Loucy (cell line): Measurements from ENCODE around the gene CCDC40.

ENCODE experiments used
- H2AFZ ChIP-seq: fragments of 200-600 bp; sonication (generic); 2 replicates; pipeline ENCODE4 v1.6.0; 2016; ENCODE audit warnings: antibody characterized with exemption, mild to moderate bottlenecking, low read length, moderate library complexity
- H3F3A ChIP-seq: fragments of 200-600 bp; 2 replicates; pipeline ENCODE4 v1.6.0; 2016; ENCODE audit warnings: antibody characterized with exemption, low read depth, mild to moderate bottlenecking
- H3K27me3 ChIP-seq: fragments of 200-600 bp; sonication (generic); 2 replicates; pipeline ENCODE4 v1.6.1; 2014; ENCODE audit warnings: low read length, mild to moderate bottlenecking; ENCODE audit not compliant: insufficient read depth, poor library complexity, severe bottlenecking
- H3K36me3 ChIP-seq: fragments of 200-600 bp; sonication (generic); 2 replicates; pipeline ENCODE4 v1.6.1; 2016; ENCODE audit warnings: low read length; ENCODE audit not compliant: insufficient read depth
- H3K4me1 ChIP-seq: fragments of 200-600 bp; sonication (generic); 2 replicates; pipeline ENCODE4 v1.5.1; 2014; ENCODE audit warnings: low read length, mild to moderate bottlenecking; ENCODE audit not compliant: insufficient read depth, poor library complexity, severe bottlenecking
- H3K4me2 ChIP-seq: fragments of 200-600 bp; sonication (generic); 2 replicates; pipeline ENCODE4 v1.6.0; 2014; ENCODE audit warnings: antibody characterized with exemption, low read length, low read depth, mild to moderate bottlenecking; ENCODE audit not compliant: poor library complexity, severe bottlenecking
- H3K4me3 ChIP-seq: fragments of 200-600 bp; sonication (generic); 2 replicates; pipeline ENCODE4 v1.5.1; 2014; ENCODE audit warnings: low read length, mild to moderate bottlenecking, mixed read lengths; ENCODE audit not compliant: poor library complexity, severe bottlenecking
- H3K79me2 ChIP-seq: fragments of 200-600 bp; sonication (generic); 2 replicates; pipeline ENCODE4 v1.6.1; 2014; ENCODE audit warnings: low read length; ENCODE audit not compliant: insufficient read depth
- H3K9ac ChIP-seq: fragments of 200-600 bp; sonication (generic); 2 replicates; pipeline ENCODE4 v1.6.0; 2014; ENCODE audit warnings: mild to moderate bottlenecking, low read depth, low read length, moderate library complexity; ENCODE audit not compliant: poor library complexity, severe bottlenecking
- H3K9me2 ChIP-seq: fragments of 200-600 bp; sonication (generic); replicated peaks from 2 replicates; pipeline ENCODE4 v1.6.1; 2016; ENCODE audit warnings: low read depth, low read length, mixed read lengths
- H3K9me3 ChIP-seq: fragments of 200-600 bp; sonication (generic); 2 replicates; pipeline ENCODE4 v1.6.1; 2014; ENCODE audit warnings: mild to moderate bottlenecking, antibody characterized with exemption, low read length, low read depth; ENCODE audit not compliant: insufficient read depth
- H4K20me1 ChIP-seq: fragments of 200-600 bp; sonication (generic); 2 replicates; pipeline ENCODE4 v1.6.0; 2014; ENCODE audit warnings: antibody characterized with exemption, low read length, mild to moderate bottlenecking; ENCODE audit not compliant: insufficient read depth, poor library complexity, severe bottlenecking
- EZH2phosphoT487 ChIP-seq: fragments of 200-600 bp; IDR thresholded peaks from 2 replicates; pipeline ENCODE4 v1.6.1; 2018; ENCODE audit warnings: antibody characterized with exemption, mild to moderate bottlenecking, moderate library complexity, borderline replicate concordance
- TF ChIP-seq, protein P1 (sequence below): fragments of 200-600 bp; sonication (generic); conservative IDR thresholded peaks from 2 replicates; pipeline ENCODE4 v1.5.1; 2014; ENCODE audit warnings: mild to moderate bottlenecking, antibody characterized with exemption, low read length

Gene CCDC40

DNA sequence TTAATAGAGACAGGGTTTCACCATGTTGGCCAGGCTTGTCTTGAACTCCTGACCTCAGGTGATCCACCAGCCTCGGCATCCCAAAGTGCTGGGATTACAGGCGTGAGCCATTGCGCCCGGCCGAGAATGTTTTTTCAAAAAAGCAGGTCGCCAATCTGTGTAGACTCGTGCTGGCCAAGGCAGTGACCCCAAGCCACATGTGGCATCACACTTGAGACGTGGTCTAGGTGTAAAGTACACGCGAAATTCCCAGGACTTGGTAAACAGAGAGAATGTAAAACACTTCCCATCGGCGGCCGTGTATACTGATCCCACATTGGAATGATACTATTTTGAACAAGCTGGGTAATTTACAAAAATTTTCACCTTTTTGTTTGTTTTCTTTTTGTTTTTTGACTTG lies 41.8 kb upstream of the CCDC40 start:
- no peak overlapping the region for H3K9ac ChIP-seq
- no peaks in the 10 kb centered on the region for H3K27me3 ChIP-seq
- no peaks in the 10 kb centered on the region for H3K9me2 ChIP-seq
- no peaks in the 10 kb centered on the region for H4K20me1 ChIP-seq
- no peak overlapping the region for H3K4me2 ChIP-seq
- no peaks in the 10 kb centered on the region for H3K36me3 ChIP-seq
- H3K79me2 ChIP-seq: no peaks in the 10 kb centered on the region; the same call in 1 of the 2 replicates
- TF ChIP-seq EZH2phosphoT487: no peak
- TF ChIP-seq, protein P1, sequence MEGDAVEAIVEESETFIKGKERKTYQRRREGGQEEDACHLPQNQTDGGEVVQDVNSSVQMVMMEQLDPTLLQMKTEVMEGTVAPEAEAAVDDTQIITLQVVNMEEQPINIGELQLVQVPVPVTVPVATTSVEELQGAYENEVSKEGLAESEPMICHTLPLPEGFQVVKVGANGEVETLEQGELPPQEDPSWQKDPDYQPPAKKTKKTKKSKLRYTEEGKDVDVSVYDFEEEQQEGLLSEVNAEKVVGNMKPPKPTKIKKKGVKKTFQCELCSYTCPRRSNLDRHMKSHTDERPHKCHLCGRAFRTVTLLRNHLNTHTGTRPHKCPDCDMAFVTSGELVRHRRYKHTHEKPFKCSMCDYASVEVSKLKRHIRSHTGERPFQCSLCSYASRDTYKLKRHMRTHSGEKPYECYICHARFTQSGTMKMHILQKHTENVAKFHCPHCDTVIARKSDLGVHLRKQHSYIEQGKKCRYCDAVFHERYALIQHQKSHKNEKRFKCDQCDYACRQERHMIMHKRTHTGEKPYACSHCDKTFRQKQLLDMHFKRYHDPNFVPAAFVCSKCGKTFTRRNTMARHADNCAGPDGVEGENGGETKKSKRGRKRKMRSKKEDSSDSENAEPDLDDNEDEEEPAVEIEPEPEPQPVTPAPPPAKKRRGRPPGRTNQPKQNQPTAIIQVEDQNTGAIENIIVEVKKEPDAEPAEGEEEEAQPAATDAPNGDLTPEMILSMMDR: no peak
- H3K4me1 ChIP-seq: peaks cover 57% of the 10 kb centered on the region
- peaks cover 17% of the 10 kb centered on the region for H3F3A ChIP-seq
- H2AFZ ChIP-seq: no peak overlapping the region
- H3K9me3 ChIP-seq: no peaks in the 10 kb centered on the region
- H3K4me3 ChIP-seq: no peak overlapping the region

DNA sequence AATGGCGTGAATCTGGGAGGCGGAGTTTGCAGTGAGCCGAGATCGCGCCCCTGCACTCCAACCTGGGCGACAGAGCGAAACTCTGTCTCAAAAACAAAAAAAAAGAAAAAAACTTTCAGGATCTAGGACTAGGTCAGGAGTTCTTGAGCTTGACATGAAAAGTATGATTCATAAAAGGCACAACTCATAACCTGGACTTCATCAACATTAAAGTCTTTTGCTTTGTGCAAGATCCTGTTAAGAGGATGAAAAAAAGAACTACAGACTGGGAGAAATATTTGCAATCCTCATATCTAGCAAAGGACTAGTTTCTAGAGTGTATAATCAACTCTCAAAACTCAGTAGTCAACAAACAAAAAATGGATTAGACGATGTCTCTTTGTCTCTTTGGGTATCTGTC lies 40.7 kb upstream of the CCDC40 start:
- H3K36me3 ChIP-seq: no peaks in the 10 kb centered on the region

DNA sequence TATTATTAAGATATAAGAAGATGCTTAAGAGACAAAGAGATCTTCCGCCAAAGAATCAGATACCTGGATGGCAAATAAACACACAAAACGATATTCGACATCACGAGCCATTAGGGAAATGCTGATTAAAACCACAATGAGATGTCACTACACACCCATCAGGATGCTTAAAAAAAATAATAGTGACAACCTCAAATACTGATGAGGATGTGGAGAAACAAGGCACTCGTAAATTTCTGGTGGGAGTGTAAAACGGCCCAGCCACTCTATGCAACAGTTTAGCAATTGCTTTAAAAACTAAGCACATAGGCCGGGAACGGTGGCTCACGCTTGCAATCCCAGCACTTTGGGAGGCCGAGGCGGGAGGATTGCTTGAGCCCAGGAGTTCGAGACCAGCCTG lies 40.2 kb upstream of the CCDC40 start:
- no peaks in the 10 kb centered on the region for H3K9me2 ChIP-seq
- H3F3A ChIP-seq: peaks cover 17% of the 10 kb centered on the region
- H3K4me2 ChIP-seq: peak overlapping the region; percentile 74
- peak overlapping the region; percentile 59 for H3K4me3 ChIP-seq
- H3K9me3 ChIP-seq: no peaks in the 10 kb centered on the region
- peaks cover 54% of the 10 kb centered on the region for H3K4me1 ChIP-seq
- no peak overlapping the region for H2AFZ ChIP-seq
- no peaks in the 10 kb centered on the region; the same call in 1 of the 2 replicates for H3K79me2 ChIP-seq
- no peaks in the 10 kb centered on the region for H3K27me3 ChIP-seq
- no peaks in the 10 kb centered on the region for H4K20me1 ChIP-seq
- no peaks in the 10 kb centered on the region for H3K36me3 ChIP-seq
- TF ChIP-seq, protein P1: no peak
- H3K9ac ChIP-seq: peak overlapping the region; percentile 68

More for the DNA sequence above, 40.7 kb upstream of the CCDC40 start:
- TF ChIP-seq EZH2phosphoT487: no peak
- TF ChIP-seq, protein P1: no peak
- Histone ChIP-seq H4K20me1 (no peaks in the 10 kb centered on the region), H3K4me1 (peaks cover 57% of the 10 kb centered on the region), H3K9ac (peak overlapping the region; percentile 68), H2AFZ (no peak overlapping the region), H3K9me3 (no peaks in the 10 kb centered on the region), H3K4me2 (peak overlapping the region; percentile 74), H3F3A (peaks cover 17% of the 10 kb centered on the region), H3K79me2 (no peaks in the 10 kb centered on the region; the same call in 1 of the 2 replicates), H3K9me2 (no peaks in the 10 kb centered on the region), H3K4me3 (peak overlapping the region; percentile 59), H3K27me3 (no peaks in the 10 kb centered on the region)
